DMS79 (cell line): ENCODE results near the gene GPR55.

ENCODE experiments used
- DNase-seq: peaks from one replicate; lab custom pipeline; 2025; lab: John Stamatoyannopoulos, UW

Gene GPR55

DNA sequence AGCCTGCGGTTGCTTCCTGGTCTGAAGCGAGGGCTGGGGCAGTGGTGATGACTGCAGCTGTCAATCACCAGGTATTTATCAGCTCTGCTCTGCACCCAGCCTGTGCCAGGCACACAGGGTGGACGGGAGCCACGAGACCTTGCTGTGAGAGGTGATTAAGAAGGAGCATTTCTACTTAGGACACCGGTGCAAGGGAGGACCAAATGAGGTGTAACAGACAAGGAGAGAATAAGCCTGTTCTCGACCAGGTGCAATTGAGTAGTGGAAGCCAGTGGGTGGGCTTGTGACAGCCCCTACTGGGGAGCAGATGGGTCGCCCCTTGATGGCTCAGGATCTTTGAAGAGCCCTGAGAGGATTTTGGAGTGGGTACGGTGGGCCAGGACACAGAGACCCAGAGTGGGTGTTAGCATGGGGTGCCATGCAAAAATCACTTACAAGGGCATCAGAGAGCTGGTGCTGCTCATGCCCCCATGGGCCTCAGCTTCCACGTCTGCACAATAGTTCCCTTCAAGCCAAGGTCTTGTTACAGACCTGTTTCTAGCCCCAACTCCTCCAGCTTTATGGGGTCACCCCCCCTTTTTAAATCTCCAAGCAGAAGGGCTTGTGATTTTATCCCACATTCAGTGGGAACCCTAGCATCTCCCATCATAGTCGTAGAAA, 24.6 kb downstream of the GPR55 start:
- DNase-seq: no peak

DNA sequence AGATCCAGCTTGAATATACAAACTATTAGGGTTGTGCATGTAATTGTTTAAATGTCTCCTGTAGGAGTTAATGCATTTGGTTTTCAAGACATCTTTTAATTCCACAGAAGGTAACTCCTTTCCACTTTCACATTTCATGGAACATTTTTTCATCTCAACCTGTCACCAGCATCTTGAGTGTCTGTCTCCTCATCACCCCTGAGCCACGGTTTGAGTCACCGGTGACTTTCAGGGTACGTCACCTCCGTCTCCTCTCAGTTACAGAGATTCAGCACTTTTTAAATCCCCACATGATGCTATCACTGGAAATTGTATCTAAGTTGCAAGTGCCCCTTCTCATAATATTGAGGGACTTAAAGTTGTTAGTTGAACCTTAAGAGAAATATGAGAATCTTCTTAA, 25.3 kb downstream of the GPR55 start:
- no peak for DNase-seq

DNA sequence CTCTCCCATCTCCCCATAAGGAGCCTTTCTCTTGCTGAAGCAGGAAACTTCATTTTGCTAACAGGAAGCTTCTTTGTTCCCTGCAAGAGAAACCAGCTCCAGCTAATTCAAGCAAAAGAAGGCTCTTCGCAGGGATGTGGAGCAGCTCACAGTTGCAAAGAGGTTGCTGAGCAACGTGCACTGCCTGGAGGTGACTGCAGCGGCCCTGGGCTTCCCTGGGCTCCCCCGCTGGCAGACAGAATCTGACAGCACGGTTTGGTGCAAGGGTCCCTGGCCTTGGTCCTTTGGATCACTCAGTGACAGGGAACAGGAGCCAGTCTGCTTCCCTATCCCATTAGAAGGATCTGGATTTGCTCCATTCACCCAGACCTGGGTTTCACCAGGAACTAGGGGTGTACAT, 25.8 kb downstream of the GPR55 start:
- DNase-seq: no peak

- no peak for DNase-seq
Measured at GRCh38 chr2:230898713-230899091, 26.3 kb downstream of the GPR55 start.

DNA sequence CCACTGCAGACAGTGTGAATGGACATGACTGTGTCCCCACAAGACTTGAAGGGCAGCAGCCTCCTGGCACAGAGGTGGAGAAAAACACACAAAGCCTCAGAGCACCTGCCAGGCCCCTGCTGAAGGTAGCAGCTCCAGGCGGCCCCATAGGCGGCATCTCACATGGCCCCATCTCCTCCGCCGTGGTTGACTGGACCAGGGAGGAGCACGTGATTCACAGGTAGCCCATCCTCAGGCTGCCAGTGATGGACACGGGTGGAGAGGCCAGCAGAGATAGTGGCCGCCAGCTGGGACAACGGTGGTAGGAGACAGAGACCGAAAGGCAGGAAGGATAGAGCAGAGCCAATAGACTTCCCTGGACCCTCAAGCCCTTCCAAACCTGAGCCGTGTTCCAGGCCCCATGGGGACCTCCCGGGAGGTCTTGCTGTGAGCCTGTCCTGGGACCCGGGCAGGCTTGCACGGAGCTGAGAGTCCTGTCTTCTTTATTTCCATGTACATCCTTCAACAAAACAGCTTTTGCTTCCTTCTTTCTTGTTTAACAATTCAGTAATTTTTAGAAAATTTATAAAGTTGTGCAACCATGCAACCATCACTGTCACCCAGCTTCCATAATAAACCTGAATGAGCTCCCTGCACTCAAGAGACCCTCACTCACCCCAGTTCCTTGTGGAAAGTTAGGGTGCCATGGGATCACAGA, 26.9 kb downstream of the GPR55 start:
- no peak for DNase-seq

DNA sequence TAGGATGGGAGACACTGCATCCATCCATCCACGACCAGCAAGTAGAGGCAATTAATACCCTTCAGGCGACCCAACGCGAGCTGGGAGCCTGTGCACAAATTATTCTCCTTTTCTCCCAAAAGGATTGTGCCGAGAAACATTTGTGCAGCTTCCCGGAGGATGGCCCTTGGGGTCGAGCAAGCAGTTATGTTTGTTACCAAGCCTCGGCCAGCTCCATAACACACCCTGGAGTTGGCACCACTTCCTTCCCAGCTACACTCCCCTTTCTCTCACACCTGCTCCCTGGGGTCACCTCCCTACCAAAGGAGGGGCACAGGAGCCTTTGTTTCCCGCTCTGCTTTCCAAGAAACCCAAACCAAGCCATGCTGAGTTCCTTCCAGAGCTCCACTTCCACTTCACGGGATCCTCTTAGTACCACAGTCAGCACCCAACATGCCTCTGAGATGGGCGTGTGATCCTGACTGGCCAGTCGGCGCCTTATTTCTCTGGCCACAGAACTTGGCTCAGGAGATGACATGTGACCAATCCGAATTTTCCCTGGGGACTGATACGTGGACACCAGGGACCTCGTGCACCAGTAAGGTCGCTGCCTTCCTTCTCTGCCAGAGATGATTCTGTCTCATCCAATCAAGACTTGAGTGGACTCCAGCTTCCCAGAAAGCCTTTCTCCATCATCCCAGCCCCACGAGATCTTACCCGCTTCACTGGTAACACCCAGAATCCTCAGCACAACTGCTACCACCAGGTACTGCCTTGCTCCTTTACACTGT, 28.5 kb downstream of the GPR55 start:
- no peak for DNase-seq

- DNase-seq: no peak
Measured at GRCh38 chr2:230895536-230896345, 29.3 kb downstream of the GPR55 start.

DNA sequence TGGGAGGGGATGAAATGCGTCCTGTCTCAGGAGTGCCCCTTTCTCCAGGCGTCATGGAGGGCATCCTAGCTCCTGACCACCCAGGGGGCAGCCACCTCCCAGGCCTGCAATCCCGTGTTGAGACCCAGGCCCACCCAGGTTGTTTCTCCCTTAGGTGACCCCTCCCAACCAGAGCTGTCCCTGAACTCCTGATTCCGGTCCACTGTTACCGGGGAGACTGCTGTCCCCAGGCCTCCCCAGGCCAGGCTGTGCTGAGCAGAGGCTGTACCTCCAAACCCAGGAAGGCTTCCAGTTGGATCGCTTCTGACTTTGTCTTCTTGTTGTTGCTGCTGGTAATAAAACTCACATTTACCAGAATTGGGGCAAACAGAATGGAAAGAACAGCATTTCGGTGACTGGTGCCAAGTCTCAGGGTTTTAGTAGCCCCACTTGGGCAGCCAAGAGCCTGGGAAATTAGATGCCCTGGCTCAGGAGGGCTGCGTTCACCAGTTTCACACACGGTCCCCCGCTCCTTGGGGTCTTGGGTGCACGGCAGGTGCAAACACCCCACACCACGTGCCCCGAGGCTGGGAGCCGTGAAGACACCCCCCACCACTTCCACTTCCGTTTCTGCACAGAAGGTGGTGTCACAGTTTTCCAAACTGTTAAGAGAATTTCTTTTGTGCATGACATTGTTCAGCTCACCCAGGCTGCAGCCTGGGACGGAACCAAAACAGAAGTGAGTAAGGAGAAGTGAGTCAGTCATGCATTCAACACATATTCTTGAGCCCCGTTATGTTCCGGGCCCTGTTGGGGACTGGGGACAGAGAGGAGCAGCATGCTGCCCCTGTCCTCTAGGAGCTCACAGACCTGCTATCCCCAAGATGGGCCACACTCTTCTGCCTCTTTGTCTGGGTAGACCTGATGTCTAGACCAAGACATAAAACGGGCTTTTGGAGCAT, 30.9 kb downstream of the GPR55 start:
- no peak for DNase-seq

- DNase-seq: no peak
Measured at GRCh38 chr2:230893338-230893737, 31.7 kb downstream of the GPR55 start.

- DNase-seq: no peak
Measured at GRCh38 chr2:230891509-230891908, 33.5 kb downstream of the GPR55 start.

- DNase-seq: no peak
Measured at GRCh38 chr2:230891064-230891463, 34.0 kb downstream of the GPR55 start.

- DNase-seq: no peak
Measured at GRCh38 chr2:230890646-230891045, 34.4 kb downstream of the GPR55 start.

DNA sequence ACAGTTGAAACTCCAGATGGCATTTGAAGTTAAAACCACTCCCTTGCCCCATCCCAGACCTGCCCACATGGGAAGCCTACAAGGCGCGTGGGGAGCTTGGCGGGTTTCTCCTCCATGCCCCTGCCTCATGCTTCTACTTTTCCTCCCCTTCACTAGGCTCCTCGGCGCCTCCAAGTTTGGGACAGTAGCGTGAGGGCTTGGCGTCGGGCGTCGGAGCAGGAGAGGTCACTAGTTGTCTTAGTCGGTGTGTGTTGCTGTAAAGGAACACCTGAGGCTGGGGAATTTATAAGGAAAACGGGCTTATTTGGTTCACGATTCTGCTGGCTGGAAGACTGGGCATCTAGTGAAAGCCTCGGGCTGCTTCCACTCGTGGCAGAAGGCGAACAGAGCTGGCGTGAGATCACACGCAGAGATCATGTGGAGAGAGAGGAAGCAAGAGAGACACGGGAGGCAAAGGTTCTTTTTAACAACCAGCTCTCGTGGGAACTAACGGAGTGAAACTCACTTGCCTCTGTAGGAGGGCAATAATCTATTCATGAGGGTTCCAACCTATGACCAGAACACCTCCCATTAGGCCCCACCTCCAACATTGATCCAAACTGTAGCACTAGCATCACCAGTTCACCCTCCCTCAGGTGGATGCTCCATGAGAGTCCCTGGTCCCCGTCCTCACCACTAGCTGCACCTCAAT, 35.0 kb downstream of the GPR55 start:
- no peak for DNase-seq

DNA sequence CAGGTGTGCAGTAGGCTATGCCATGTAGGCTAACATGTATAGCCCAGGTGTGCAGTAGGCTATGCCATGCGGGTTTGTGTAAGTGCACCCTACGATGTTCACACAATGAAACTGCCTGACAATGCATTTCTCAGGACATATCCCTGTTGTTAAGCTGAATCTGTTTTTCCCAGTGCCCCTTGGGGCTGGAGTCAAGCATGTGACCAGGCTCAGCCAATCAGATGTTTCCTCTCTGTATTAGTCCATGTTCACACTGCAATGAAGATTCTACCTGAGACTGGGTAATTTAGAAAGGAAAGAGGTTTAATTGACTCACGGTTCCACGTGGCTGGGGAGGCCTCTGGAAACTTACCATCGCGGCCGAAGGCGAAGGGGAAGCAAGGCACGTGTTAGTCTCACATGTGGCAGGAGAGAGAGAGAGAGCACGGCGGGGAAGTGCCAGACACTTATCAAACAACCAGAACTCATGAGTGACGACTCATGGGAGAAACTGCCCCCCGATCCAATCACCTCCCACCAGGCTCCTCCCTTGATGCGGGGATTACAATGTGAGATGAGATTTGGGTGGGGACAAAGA, 36.1 kb downstream of the GPR55 start:
- DNase-seq: no peak

GRCh38 chr2:230887342-230887741, 37.7 kb downstream of the GPR55 start:
- DNase-seq: no peak

DNA sequence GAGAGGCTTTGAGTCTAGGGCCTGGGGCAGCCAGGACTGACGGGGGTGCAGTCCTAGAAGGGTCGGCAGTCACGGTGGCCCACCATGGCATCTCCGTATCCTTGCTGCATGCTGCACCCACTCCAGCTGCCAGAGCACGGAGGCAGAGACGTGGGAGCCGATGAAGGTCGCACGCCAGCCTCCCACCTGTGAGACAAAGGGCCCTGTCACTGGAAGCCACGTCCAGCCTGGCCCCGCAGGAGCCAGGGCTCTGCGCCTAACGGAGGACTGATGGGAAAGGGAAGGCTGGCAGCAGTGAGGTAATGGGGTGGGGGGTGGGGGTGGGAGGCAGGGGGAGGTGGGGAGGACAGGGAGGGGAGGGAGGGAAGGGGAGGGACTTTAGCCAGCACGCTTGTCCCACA, 38.4 kb downstream of the GPR55 start:
- no peak for DNase-seq

GRCh38 chr2:230886206-230886605, 38.8 kb downstream of the GPR55 start:
- DNase-seq: no peak

DNA sequence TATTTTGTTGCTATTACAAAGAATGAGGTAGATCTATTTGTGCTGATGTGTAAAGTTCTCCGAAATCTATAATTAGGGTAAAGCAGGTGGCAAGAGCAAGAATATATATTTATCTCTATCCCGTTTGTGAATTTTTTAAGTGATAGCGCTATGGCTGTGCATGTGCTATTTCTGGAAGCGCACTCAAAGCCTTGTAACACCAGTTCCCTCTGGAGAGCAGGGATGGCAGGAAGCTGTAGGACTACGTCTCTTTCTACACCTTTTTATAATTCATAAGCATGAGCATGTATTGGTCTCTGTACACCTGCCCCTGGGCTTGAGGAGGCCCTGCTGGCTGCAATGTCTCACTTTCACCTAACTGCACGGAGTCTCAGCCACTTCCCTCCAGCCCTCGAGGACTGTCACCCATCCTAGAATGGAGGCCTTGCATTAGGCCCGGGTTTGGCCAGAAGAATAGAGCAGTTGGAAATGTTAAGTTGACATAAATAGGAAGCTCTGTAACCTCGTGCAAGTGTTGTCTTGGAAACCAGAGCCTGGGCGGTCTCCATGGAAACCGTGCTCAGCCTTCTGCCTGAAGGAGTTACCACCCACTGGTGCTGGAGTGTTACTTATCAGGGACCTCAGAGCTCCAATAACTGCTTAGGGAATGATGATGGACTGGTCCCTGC, 39.4 kb downstream of the GPR55 start:
- DNase-seq: peak; percentile 86

DNA sequence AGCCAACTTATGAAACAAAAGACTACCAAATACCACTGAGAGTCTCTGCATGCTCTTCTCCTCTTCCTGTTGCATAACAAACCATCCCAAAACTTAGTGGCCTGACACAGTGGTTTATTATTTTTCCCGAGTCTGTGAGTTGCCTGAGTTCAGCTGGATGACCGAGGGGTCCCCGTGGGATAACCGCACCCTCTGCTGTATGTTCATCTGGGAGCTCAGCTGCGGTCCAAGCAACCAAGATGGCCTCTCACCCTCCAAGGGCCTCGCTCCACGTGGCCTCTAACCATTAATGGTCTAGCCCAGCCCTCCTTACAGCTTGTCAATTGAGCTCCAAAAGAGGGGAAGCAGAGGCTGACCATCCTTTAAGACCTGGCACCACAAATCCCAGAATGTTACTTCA, 43.2 kb downstream of the GPR55 start:
- no peak for DNase-seq

DNA sequence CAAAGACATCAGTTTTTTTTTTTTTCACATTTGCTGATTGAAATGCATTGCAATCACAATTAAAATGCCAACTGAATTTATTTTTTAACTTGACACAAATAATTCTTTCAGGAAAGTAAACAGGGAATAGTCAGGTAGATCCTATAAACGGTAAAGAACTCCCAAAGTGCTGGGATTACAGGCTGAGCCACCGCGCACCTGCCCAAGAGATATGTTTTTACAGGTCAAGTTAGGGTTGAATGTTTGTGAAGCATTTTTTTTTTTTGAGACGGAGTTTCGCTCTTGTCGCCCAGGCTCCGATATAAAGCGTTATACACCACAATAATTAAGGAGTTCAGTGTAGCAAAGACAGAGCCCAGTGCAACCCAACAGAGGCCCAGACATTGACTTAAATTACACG, 45.2 kb downstream of the GPR55 start:
- no peak for DNase-seq
